Thoracic aorta (tissue), 2 donors: Measurements from ENCODE around the gene DLG1. TPM values are rescaled to one million over a fixed set of nuclear protein-coding genes. Genes with fewer than 3 reads are reported as not detected.

Experiments used
- ATAC-seq: fragments of 150-250 bp; one replicate; pipeline ENCODE4 v1.8.0; 2017; ENCODE audit warnings: low read depth; ENCODE audit not compliant: insufficient number of reproducible peaks, low FRiP score
- DNase-seq: peaks from one replicate; pipeline ENCODE4 v3.0.0-alpha.2; 2020; ENCODE audit warnings: low spot score
- H3K27ac ChIP-seq, 2 donors: fragments of 200-600 bp; sonication (generic); 1 replicate in 1 of 2; 2 replicates in 1 of 2; pipeline ENCODE4 v1.5.1; 2016; ENCODE audit warnings: mild to moderate bottlenecking in 2 of 2, moderate library complexity in 2 of 2
- H3K27me3 ChIP-seq: fragments of 200-600 bp; sonication (generic); replicated peaks from 2 replicates; pipeline ENCODE4 v1.6.0; 2016; ENCODE audit warnings: mild to moderate bottlenecking; ENCODE audit not compliant: insufficient read depth
- H3K36me3 ChIP-seq: fragments of 200-600 bp; sonication (generic); one replicate; pipeline ENCODE4 v1.5.1; 2016
- H3K4me1 ChIP-seq, 2 donors: fragments of 200-600 bp; sonication (generic); 1 replicate in 1 of 2; 2 replicates in 1 of 2; pipeline versions ENCODE4 v1.5.1 to v1.6.0; 2016; ENCODE audit warnings: low read depth in 2 of 2, mild to moderate bottlenecking in 1 of 2; ENCODE audit not compliant: control insufficient read depth in 1 of 2
- H3K4me3 ChIP-seq: fragments of 200-600 bp; sonication (generic); 2 replicates; pipeline ENCODE4 v1.5.1; 2016; ENCODE audit warnings: mild to moderate bottlenecking
- H3K9me3 ChIP-seq: fragments of 200-600 bp; sonication (generic); 2 replicates; pipeline ENCODE4 v1.5.1; 2016
- CTCF ChIP-seq: fragments of 200-600 bp; sonication (generic); IDR thresholded peaks from one replicate; pipeline ENCODE4 v1.5.1; 2019; ENCODE audit warnings: antibody characterized with exemption
- total RNA-seq, 2 donors: library from RNA; depleted of rRNA; stranded (reverse); fragments of >200 nt; gene quantifications; one replicate each; pipeline versions ENCODE4 v1.1.0 to v1.2.3, GENCODE V29; 2016

DLG1 gene
- total RNA-seq, 2 donors from 2014 or later: 46.4 to 67.8 TPM

- ATAC-seq (no peak), DNase-seq (no peak)
- peaks cover 5% of the 10 kb centered on the region for H3K36me3 ChIP-seq
- no peak overlapping the region for H3K27ac ChIP-seq
- H3K9me3 ChIP-seq: no peaks in the 10 kb centered on the region
- H3K27me3 ChIP-seq: no peaks in the 10 kb centered on the region
- H3K4me1 ChIP-seq: no peaks in the 10 kb centered on the region
- no peak overlapping the region for H3K4me3 ChIP-seq
- no peak for TF ChIP-seq CTCF
Measured at GRCh38 chr3:197132916-197133530, 165.4 kb downstream of the DLG1 start.

DNA sequence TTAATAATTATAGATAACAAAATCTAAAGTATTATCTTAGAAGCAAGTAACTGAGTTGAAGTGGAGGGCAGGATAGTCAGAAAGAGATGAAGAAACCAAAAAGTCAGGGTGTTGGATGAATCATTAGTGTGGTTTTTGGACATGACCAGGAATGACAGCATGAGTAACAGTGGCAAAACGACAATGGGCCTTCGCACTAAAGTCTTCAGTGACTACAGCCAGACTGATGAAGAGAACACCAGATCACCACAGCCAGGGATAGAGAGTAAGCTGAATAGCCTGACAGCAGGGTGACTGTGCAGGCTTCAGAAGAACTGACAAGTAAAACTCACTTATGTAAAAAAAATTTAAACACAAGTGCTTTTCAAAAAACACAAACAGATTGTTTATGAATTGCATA, 172.8 kb downstream of the DLG1 start:
- Histone ChIP-seq H3K36me3 (peaks cover 8% of the 10 kb centered on the region), H3K27ac (no peak overlapping the region), H3K4me1 (no peaks in the 10 kb centered on the region), H3K9me3 (no peaks in the 10 kb centered on the region), H3K27me3 (no peaks in the 10 kb centered on the region), H3K4me3 (no peak overlapping the region)
- no peak for TF ChIP-seq CTCF
- DNase-seq: no peak
- no peak for ATAC-seq

- no peak for ATAC-seq
- no peak overlapping the region for H3K4me3 ChIP-seq
- H3K27ac ChIP-seq: no peak overlapping the region
- H3K4me1 ChIP-seq: no peaks in the 10 kb centered on the region
- TF ChIP-seq CTCF: no peak
- no peaks in the 10 kb centered on the region for H3K27me3 ChIP-seq
- H3K36me3 ChIP-seq: peaks cover 8% of the 10 kb centered on the region
- no peak for DNase-seq
- no peaks in the 10 kb centered on the region for H3K9me3 ChIP-seq
Measured at GRCh38 chr3:197124713-197125112, 173.7 kb downstream of the DLG1 start.

DNA sequence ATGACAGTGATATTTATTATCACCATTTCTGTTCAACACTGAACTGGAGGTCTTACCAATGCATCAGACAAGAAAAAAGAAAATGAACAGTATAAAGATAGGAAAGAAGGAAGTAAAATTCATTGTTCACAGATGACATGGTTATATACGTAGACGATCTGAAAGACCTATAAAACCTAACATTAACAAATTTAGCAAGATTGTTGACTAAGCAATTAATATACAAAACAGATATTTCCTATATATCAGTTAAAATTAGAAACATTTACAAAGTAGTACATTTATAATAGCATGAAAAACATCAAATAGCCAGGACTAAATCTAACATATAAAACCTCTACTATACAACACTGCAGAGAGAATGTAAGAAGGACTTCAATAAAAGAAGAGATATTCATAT, 176.0 kb downstream of the DLG1 start:
- Histone ChIP-seq H3K27me3 (no peaks in the 10 kb centered on the region), H3K27ac (no peak overlapping the region), H3K9me3 (no peaks in the 10 kb centered on the region), H3K4me1 (no peaks in the 10 kb centered on the region), H3K36me3 (peaks cover 3% of the 10 kb centered on the region), H3K4me3 (no peak overlapping the region)
- no peak for DNase-seq
- no peak for ATAC-seq
- TF ChIP-seq CTCF: no peak

- H3K4me1 ChIP-seq: no peaks in the 10 kb centered on the region
- H3K27me3 ChIP-seq: no peaks in the 10 kb centered on the region
- DNase-seq: no peak
- no peak overlapping the region for H3K4me3 ChIP-seq
- no peaks in the 10 kb centered on the region for H3K36me3 ChIP-seq
- H3K27ac ChIP-seq: no peak overlapping the region
- no peak for TF ChIP-seq CTCF
- no peaks in the 10 kb centered on the region for H3K9me3 ChIP-seq
- ATAC-seq: no peak
Measured at GRCh38 chr3:197117114-197117513, 181.3 kb downstream of the DLG1 start.
